NCI-H146 (cell line): ENCODE measurements around the gene SELENOM.
"Not testable (repeated sequence)": the region's sequence is repeated elsewhere in the genome, so short reads cannot be mapped to it uniquely, and the experiment has no call there.

Experiments used
- DNase-seq: peaks from one replicate; lab custom pipeline; 2025; lab: John Stamatoyannopoulos, UW

SELENOM gene

GRCh38 chr22:31105282-31105929 lies 2.0 kb downstream of the SELENOM start:
- DNase-seq = no peak

DNA sequence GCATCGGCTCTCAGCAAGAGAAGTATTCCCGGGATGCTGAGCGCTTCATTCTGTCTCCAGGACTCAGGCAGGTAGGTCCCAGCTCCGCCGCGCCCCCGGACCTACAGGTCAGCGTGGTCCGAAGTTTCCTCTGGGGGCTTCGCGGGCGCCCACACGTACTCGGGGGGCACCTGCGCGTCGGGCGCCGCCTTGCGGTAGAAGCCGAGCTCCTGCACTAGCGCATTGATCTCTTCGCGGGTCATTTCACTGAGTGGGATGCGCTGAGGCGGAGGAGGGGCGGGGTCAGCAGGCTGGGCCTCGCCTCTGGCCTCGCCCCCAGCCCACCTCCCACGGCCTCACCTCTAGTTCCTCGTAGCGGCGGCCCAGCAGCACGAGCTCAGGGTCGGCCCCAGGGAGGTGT lies 2.5 kb downstream of the SELENOM start:
- no peak for DNase-seq

DNA sequence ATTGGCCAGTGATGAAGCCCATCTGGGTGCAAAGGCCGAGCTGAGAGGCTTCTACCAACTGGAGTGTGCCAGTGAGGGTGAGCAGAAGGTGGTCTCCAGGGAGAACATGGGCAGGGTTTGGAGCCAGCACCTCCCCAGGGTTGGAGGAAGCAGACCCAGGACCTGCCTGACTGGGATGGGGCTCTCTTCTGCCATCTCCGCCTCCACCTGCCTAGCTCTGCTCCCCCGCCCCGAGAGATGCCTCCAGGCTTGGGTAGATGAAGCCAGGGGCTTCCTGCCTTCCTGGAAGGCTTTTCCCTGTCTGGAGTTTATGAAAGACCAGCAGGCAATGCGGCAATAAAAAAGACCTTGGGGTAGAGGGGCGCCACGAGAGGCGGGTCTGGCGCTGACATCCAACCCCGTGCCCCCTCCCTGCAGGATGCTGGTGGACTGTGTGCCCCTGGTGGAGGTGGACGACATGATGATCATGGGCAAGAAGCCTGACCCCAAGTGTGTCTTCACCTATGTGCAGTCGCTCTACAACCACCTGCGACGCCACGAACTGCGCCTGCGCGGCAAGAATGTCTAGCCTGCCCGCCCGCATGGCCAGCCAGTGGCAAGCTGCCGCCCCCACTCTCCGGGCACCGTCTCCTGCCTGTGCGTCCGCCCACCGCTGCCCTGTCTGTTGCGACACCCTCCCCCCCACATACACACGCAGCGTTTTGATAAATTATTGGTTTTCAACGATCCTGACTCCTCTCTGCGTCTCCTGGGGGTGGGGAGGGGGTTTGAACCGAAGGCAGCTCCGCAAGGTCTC lies 3.3 kb downstream of the SELENOM start:
- no peak for DNase-seq

GRCh38 chr22:31103111-31103510 lies 4.3 kb downstream of the SELENOM start:
- no peak for DNase-seq

GRCh38 chr22:31102441-31103081 lies 4.8 kb downstream of the SELENOM start:
- no peak for DNase-seq

DNA sequence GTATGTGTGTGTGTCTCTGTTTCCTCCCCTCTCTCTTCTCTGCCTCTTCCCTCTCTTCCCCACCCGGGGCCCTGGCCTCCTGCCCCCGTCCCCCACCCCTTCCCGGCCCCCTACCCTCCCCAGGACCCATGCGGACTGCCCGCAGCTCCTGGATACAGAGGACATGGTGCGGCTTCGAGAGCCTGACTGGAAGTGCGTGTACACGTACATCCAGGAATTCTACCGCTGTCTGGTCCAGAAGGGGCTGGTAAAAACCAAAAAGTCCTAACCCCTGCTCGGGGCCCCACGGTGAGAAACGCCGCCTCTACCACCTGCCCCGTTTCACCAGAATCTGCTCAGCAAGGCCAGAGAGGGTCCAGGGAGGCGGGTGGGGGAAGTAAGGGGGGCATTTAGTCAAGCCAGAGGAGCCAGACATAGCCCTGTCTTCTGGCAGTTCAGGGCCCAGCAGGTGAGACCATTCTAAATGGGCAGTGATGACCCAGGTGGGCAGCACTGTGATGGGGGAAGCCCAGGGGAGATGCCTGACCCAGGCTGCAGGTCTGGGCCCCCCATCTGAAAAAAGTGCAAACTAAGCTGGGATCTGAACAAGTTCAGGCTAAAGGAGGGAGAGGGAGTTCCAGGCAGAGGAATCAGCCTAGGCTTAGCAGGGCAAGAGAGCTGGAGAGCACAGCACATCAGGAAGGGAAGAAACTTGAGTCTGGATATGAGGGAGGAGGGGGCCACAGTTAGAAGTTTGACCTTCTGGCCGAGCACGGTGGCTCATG lies 6.4 kb downstream of the SELENOM start:
- no peak for DNase-seq

GRCh38 chr22:31099841-31100761 lies 7.3 kb downstream of the SELENOM start:
- DNase-seq = no peak

- no peak for DNase-seq
These were observed 8.0 kb downstream of the SELENOM start for GRCh38 chr22:31099386-31099785.

- DNase-seq = no peak
These were observed 8.7 kb downstream of the SELENOM start for GRCh38 chr22:31098632-31099110.

DNA sequence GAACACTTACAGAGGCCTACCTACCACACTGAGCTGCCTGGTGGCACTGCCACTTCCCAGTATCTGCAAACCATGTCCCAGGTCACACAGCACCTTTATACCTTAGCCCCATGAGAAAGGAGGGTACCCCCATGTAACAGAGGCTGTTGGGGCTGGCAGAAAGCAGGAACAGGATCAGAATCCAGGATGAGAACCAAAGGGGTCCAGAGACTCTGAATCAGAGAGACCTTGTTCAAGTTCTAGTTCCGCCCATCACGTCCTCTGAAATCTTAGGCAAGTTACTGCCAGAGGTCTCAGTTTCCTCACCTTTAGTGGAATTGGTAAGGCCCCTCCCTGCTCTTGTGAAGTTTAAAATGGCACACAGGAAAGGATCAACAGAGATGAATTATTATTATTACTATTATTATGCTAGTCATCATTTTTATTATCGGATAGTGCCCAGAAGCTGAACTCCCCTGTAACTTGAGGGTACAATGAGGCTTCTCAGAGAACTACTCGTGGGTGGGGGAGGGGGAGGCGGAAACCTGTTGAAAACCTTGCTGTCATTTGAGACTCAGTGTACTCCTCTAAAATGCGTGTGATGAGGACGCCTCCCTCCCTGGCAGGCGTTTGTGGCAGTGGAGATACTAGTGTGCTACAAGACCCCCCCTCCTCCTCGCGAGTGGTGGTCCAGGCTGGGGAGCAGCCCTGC lies 9.3 kb downstream of the SELENOM start:
- no peak for DNase-seq

- not testable (repeated sequence) for DNase-seq
These were observed 9.8 kb downstream of the SELENOM start for GRCh38 chr22:31097539-31097938.

GRCh38 chr22:31096657-31097279 lies 10.6 kb downstream of the SELENOM start:
- DNase-seq = no peak

GRCh38 chr22:31095637-31096249 lies 11.6 kb downstream of the SELENOM start:
- no peak for DNase-seq

GRCh38 chr22:31094741-31095140 lies 12.6 kb downstream of the SELENOM start:
- no peak for DNase-seq

GRCh38 chr22:31094021-31094551 lies 13.3 kb downstream of the SELENOM start:
- no peak for DNase-seq

GRCh38 chr22:31093086-31093850 lies 14.1 kb downstream of the SELENOM start:
- DNase-seq = no peak

GRCh38 chr22:31092161-31092560 lies 15.2 kb downstream of the SELENOM start:
- DNase-seq = no peak
